Fibroblast of lung (primary cell): ENCODE measurements around the gene MLN. TPM values are rescaled to one million over a fixed set of nuclear protein-coding genes. Genes with fewer than 3 reads are reported as not detected.

ENCODE experiments used
- DNase-seq, 2 donors: peaks; one replicate each; pipeline versions ENCODE4 v3.0.0 to v3.0.0-alpha.2; 2010; ENCODE audit warnings: low read depth in 2 of 2
- H2AFZ ChIP-seq: 2 replicates; pipeline ENCODE4 v1.5.1; 2012; ENCODE audit warnings: low read length, control low read depth, inconsistent platforms
- H3K27ac ChIP-seq: 2 replicates; pipeline ENCODE4 v1.5.1; 2011; ENCODE audit warnings: low read length, control low read depth; ENCODE audit not compliant: insufficient read depth
- H3K27me3 ChIP-seq: 2 replicates; pipeline ENCODE4 v1.5.1; 2011; ENCODE audit warnings: mild to moderate bottlenecking, low read length; ENCODE audit not compliant: control insufficient read depth, insufficient read depth
- H3K36me3 ChIP-seq: 2 replicates; pipeline ENCODE4 v1.5.1; 2011; ENCODE audit warnings: low read length; ENCODE audit not compliant: control insufficient read depth, insufficient read depth
- H3K4me1 ChIP-seq: 2 replicates; pipeline ENCODE4 v1.5.1; 2011; ENCODE audit warnings: low read length; ENCODE audit not compliant: control insufficient read depth, insufficient read depth; ENCODE audit errors: extremely low read depth
- H3K4me2 ChIP-seq: 2 replicates; pipeline ENCODE4 v1.5.1; 2011; ENCODE audit warnings: low read length, control low read depth; ENCODE audit not compliant: insufficient read depth; ENCODE audit errors: extremely low read depth
- H3K4me3 ChIP-seq, 4 experiments: fragments of 200-600 bp in 1 of 4; sonication (generic) in 1 of 4; replicated peaks in 1 of 4; 2 replicates each; pipeline ENCODE4 v1.5.1; 2011 to 2016; ENCODE audit warnings: low read length in 4 of 4, low read depth in 3 of 4, mild to moderate bottlenecking in 3 of 4, control low read depth in 2 of 4, inconsistent platforms in 1 of 4, mixed read lengths in 1 of 4; ENCODE audit not compliant: insufficient read depth in 1 of 4; ENCODE audit errors: control extremely low read depth in 1 of 4
- H3K79me2 ChIP-seq: 2 replicates; pipeline ENCODE4 v1.5.1; 2012; ENCODE audit warnings: mild to moderate bottlenecking, low read length, inconsistent platforms; ENCODE audit not compliant: control insufficient read depth, insufficient read depth
- H3K9ac ChIP-seq: 2 replicates; pipeline ENCODE4 v1.5.1; 2011; ENCODE audit warnings: mild to moderate bottlenecking, low read length, control low read depth; ENCODE audit not compliant: insufficient read depth
- H3K9me3 ChIP-seq: 2 replicates; pipeline ENCODE4 v1.5.1; 2012; ENCODE audit warnings: low read depth, low read length; ENCODE audit not compliant: control insufficient read depth, insufficient read depth
- H4K20me1 ChIP-seq: 2 replicates; pipeline ENCODE4 v1.5.1; 2011; ENCODE audit warnings: low read length; ENCODE audit not compliant: control insufficient read depth, insufficient read depth; ENCODE audit errors: extremely low read depth
- EZH2 ChIP-seq: IDR thresholded peaks from 2 replicates; pipeline ENCODE4 v1.5.1; 2012; ENCODE audit warnings: low read length, control low read depth, mild to moderate bottlenecking; ENCODE audit errors: missing control alignments
- polyA plus RNA-seq, 2 donors: library from polyadenylated mRNA; depleted of rRNA in 1 of 2; stranded (reverse) in 1 of 2; unstranded in 1 of 2; fragments of >200 nt; gene quantifications; 2 replicates each; pipeline ENCODE4 v1.2.1, GENCODE V29; 2011 to 2012; ENCODE audit warnings: missing spikeins in 1 of 2
- total RNA-seq: library from RNA; depleted of rRNA; stranded (reverse); fragments of >200 nt; gene quantifications from 2 replicates; pipeline ENCODE4 v1.2.1, GENCODE V29; 2014
- TF ChIP-seq, protein P1 (sequence below), 2 donors: IDR thresholded peaks in 1 of 2; conservative IDR thresholded peaks in 1 of 2; 1 replicate in 1 of 2; 2 replicates in 1 of 2; pipeline ENCODE4 v1.5.1; 2011 to 2012; ENCODE audit warnings: low read length in 2 of 2, control low read depth in 1 of 2, inconsistent platforms in 1 of 2, low read depth in 1 of 2, mild to moderate bottlenecking in 1 of 2

Gene MLN
- total and polyA plus RNA-seq, 2 donors (not counting 1 experiment from before 2014, with no cell fraction given): not detected

DNA sequence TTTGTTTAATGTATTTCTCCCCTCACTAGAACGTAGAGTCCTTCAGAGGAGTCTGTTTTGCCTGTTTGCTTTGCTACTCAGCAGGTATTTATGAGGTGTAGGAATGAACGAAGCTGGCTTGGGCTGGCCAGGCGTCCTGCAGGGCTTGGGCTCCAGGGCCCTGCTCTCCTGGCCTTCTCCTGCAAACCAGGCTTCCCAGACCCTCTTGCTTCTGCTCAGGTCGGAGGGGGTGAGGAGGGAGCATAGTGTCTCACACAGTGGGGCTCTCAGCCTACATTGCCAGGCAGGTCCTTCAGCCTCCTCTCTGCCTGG lies 24.6 kb upstream of the MLN start:
- no peak overlapping the region for H2AFZ ChIP-seq
- H3K9ac ChIP-seq: no peak overlapping the region
- TF ChIP-seq, protein P1, sequence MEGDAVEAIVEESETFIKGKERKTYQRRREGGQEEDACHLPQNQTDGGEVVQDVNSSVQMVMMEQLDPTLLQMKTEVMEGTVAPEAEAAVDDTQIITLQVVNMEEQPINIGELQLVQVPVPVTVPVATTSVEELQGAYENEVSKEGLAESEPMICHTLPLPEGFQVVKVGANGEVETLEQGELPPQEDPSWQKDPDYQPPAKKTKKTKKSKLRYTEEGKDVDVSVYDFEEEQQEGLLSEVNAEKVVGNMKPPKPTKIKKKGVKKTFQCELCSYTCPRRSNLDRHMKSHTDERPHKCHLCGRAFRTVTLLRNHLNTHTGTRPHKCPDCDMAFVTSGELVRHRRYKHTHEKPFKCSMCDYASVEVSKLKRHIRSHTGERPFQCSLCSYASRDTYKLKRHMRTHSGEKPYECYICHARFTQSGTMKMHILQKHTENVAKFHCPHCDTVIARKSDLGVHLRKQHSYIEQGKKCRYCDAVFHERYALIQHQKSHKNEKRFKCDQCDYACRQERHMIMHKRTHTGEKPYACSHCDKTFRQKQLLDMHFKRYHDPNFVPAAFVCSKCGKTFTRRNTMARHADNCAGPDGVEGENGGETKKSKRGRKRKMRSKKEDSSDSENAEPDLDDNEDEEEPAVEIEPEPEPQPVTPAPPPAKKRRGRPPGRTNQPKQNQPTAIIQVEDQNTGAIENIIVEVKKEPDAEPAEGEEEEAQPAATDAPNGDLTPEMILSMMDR (conservative IDR thresholded peaks at IDR 0.05 in 1 of 2, IDR thresholded peaks at IDR 0.05 in 1 of 2; ENCODE audit: low read depth in 1 of 2, low read length in 2 of 2): no peak
- TF ChIP-seq EZH2: no peak
- H3K36me3 ChIP-seq: no peaks in the 10 kb centered on the region
- no peak overlapping the region for H3K4me3 ChIP-seq
- peaks cover 22% of the 10 kb centered on the region for H3K27me3 ChIP-seq
- H3K27ac ChIP-seq: no peak overlapping the region
- no peaks in the 10 kb centered on the region for H3K4me1 ChIP-seq
- no peak for DNase-seq
- no peaks in the 10 kb centered on the region for H3K9me3 ChIP-seq
- no peaks in the 10 kb centered on the region for H3K79me2 ChIP-seq
- H4K20me1 ChIP-seq: no peaks in the 10 kb centered on the region
- no peak overlapping the region for H3K4me2 ChIP-seq

DNA sequence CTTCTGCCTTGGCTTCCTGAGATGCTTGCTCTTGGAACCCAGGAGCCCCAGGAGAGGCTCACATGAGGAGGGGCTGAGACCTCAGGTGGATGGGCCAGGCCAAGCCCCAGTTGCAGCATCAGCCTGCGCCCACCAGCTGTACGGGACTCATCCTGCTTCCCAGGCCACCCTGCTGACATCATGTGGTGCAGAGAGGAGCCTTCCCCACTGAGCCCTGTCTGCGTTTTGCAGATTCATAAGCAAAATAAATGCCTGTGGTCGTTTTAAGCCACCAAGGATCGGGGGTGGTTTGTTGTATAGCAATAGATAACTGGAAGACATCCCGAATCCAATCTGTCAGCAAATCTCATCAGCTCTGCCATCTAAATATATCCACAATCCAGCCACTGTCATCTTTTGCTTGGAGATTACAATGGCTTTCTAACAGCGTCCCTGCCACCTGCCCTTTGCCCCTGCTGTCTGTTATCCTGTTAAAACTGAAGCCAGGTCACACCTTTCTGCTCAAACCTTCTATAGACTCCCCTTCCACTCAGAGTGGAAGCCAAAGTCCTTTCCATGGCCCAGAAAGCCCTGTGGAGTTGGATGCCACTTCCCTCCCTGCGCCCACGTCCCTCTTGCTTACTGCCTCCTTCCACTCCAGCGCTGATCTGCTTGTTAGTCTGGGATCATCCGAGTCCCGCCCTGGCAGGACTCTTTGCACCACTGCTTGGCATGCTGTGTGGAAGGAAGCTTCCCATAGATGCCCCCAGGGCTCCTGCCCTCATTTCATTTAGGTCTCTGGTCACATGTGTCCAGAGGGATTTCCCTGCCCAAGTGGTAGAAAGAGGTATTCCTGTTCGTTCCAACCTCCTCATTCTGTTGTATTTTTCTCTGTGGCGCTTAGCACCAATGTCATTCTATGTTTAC lies 24.0 kb upstream of the MLN start:
- Histone ChIP-seq H3K9me3 (no peaks in the 10 kb centered on the region), H3K9ac (no peak overlapping the region), H4K20me1 (no peaks in the 10 kb centered on the region), H3K27me3 (peaks cover 22% of the 10 kb centered on the region), H3K4me3 (no peak overlapping the region), H3K36me3 (no peaks in the 10 kb centered on the region), H3K27ac (no peak overlapping the region), H3K4me2 (no peak overlapping the region), H3K4me1 (no peaks in the 10 kb centered on the region), H3K79me2 (no peaks in the 10 kb centered on the region), H2AFZ (no peak overlapping the region)
- TF ChIP-seq, protein P1 (conservative IDR thresholded peaks at IDR 0.05 in 1 of 2, IDR thresholded peaks at IDR 0.05 in 1 of 2; ENCODE audit: low read depth in 1 of 2, low read length in 2 of 2): no peak
- no peak for TF ChIP-seq EZH2
- DNase-seq: peak in 1 of 2 donors; percentile 13

DNA sequence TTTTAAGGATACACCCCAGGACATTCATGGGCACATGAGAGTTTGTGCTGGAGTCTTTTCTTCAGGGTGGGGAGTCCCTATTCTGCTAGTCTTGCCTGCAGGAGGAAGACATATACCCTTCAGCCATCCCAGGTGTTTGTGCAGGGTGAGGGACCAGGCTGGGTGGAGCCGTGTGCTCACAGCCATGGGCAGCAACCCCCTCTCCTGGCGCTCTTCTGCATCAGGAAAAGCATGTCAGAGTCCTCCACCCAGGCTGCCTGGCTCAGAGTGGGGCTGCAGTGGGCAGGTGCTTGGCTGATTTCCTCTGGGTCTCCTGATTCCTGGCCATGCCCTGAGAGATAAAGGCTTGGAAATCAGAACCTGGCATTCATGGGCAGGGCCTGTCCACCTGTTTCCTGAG lies 22.7 kb upstream of the MLN start:
- Histone ChIP-seq H3K4me3 (no peak overlapping the region), H3K27ac (no peak overlapping the region), H3K4me2 (no peak overlapping the region), H2AFZ (no peak overlapping the region), H3K36me3 (no peaks in the 10 kb centered on the region), H4K20me1 (no peaks in the 10 kb centered on the region), H3K9ac (no peak overlapping the region), H3K9me3 (no peaks in the 10 kb centered on the region), H3K4me1 (no peaks in the 10 kb centered on the region), H3K79me2 (no peaks in the 10 kb centered on the region), H3K27me3 (peaks cover 22% of the 10 kb centered on the region)
- no peak for DNase-seq
- TF ChIP-seq, protein P1 (conservative IDR thresholded peaks at IDR 0.05 in 1 of 2, IDR thresholded peaks at IDR 0.05 in 1 of 2; ENCODE audit: low read depth in 1 of 2, low read length in 2 of 2): no peak
- TF ChIP-seq EZH2: no peak
